ENCODE results near the gene TMED7. TPM values are rescaled to one million over a fixed set of nuclear protein-coding genes. Genes with fewer than 3 reads are reported as not detected.

TMED7 gene
- 107 and 111 TPM in 2 replicates for total RNA-seq

GRCh38 chr5:115625579-115626444, at the start of gene TMED7:
Gene TMED7 (minus strand): TSS chr5:115626036. CDS start chr5:115625792, 244 bp downstream.

GRCh38 chr5:115601701-115602590, 23.9 kb downstream of the TMED7 start, which contains the start of gene TICAM2:
Gene TICAM2 (minus strand): TSS chr5:115602479. CDS start chr5:115581256, 21,223 bp downstream.

Other genes with a start within 250 kb of the TMED7 start
- 5.8 and 6.3 TPM in 2 replicates for gene FEM1C, start 81.3 kb downstream of the TMED7 start, total RNA-seq
- gene TICAM2, start 23.6 kb downstream of the TMED7 start, total RNA-seq = 0.47 and 1.4 TPM in 2 replicates
- not detected in 2 replicates for gene CDO1, start 190.6 kb upstream of the TMED7 start, total RNA-seq
- 23.0 and 43.8 TPM in 2 replicates for gene ATG12, start 215.5 kb upstream of the TMED7 start, total RNA-seq
- gene AP3S1, start 215.9 kb upstream of the TMED7 start, total RNA-seq = 139 and 257 TPM in 2 replicates

Data from hair follicular keratinocyte (primary cell).